Astrocyte (in vitro differentiated cells and primary cell): ENCODE data around the gene HTT-AS. TPM values are rescaled to one million over a fixed set of nuclear protein-coding genes. Genes with fewer than 3 reads are reported as not detected.

Source experiments
- DNase-seq: peaks from one replicate; pipeline ENCODE4 v3.0.0-alpha.2; 2010; ENCODE audit warnings: low read depth
- FAIRE-seq: peaks from 2 replicates; lab custom pipeline; 2011; peaks lifted over from hg19 to GRCh38; lab: Jason Lieb, UNC
- H2AFZ ChIP-seq: 2 replicates; pipeline ENCODE4 v1.6.0; 2012; ENCODE audit warnings: low read depth, low read length, inconsistent platforms
- H3K27ac ChIP-seq: 2 replicates; pipeline ENCODE4 v1.5.1; 2011; ENCODE audit warnings: low read depth, low read length, inconsistent platforms
- H3K27me3 ChIP-seq: 2 replicates; pipeline ENCODE4 v1.6.0; 2011; ENCODE audit warnings: low read length, inconsistent platforms; ENCODE audit not compliant: insufficient read depth
- H3K36me3 ChIP-seq: 2 replicates; pipeline ENCODE4 v1.5.1; 2011; ENCODE audit warnings: low read length, inconsistent platforms; ENCODE audit not compliant: insufficient read depth
- H3K4me1 ChIP-seq: 2 replicates; pipeline ENCODE4 v1.5.1; 2011; ENCODE audit warnings: low read length, inconsistent platforms; ENCODE audit not compliant: insufficient read depth
- H3K4me2 ChIP-seq: 2 replicates; pipeline ENCODE4 v1.6.0; 2012; ENCODE audit warnings: low read length, inconsistent platforms
- H3K4me3 ChIP-seq: 2 replicates; pipeline ENCODE4 v1.5.1; 2011; ENCODE audit warnings: low read depth, mild to moderate bottlenecking, low read length, inconsistent platforms; ENCODE audit not compliant: insufficient read depth
- H3K79me2 ChIP-seq: 2 replicates; pipeline ENCODE4 v1.6.0; 2012; ENCODE audit warnings: mild to moderate bottlenecking, low read length, inconsistent platforms; ENCODE audit not compliant: insufficient read depth
- H3K9ac ChIP-seq: 2 replicates; pipeline ENCODE4 v1.6.0; 2012; ENCODE audit warnings: mild to moderate bottlenecking, low read length, inconsistent platforms
- H3K9me3 ChIP-seq: 2 replicates; pipeline ENCODE4 v1.5.1; 2012; ENCODE audit warnings: low read depth, mild to moderate bottlenecking, low read length, inconsistent platforms; ENCODE audit not compliant: insufficient read depth
- H4K20me1 ChIP-seq: 2 replicates; pipeline ENCODE4 v1.6.0; 2012; ENCODE audit warnings: low read length, inconsistent platforms; ENCODE audit not compliant: insufficient read depth
- H3K27ac Mint-ChIP-seq: one replicate; pipeline ENCODE4 v1.8.0; 2021; ENCODE audit warnings: mild to moderate bottlenecking, mixed read lengths; ENCODE audit not compliant: unreplicated experiment
- H3K27me3 Mint-ChIP-seq: one replicate; pipeline ENCODE4 v1.8.0; 2021; ENCODE audit warnings: low read depth, mixed read lengths; ENCODE audit not compliant: unreplicated experiment
- H3K36me3 Mint-ChIP-seq: one replicate; pipeline ENCODE4 v1.8.0; 2021; ENCODE audit warnings: low read depth, mixed read lengths; ENCODE audit not compliant: unreplicated experiment
- H3K4me1 Mint-ChIP-seq: one replicate; pipeline ENCODE4 v1.8.0; 2021; ENCODE audit warnings: low read depth, mixed read lengths; ENCODE audit not compliant: unreplicated experiment
- H3K4me3 Mint-ChIP-seq: one replicate; pipeline ENCODE4 v1.8.0; 2021; ENCODE audit warnings: mild to moderate bottlenecking, moderate library complexity, mixed read lengths; ENCODE audit not compliant: unreplicated experiment
- H3K9me3 Mint-ChIP-seq: one replicate; pipeline ENCODE4 v1.8.0; 2021; ENCODE audit warnings: mild to moderate bottlenecking, mixed read lengths; ENCODE audit not compliant: unreplicated experiment
- EZH2 ChIP-seq: IDR thresholded peaks from 2 replicates; pipeline ENCODE4 v1.6.1; 2012; ENCODE audit warnings: mild to moderate bottlenecking, low read length, inconsistent platforms; ENCODE audit not compliant: insufficient read depth
- total RNA-seq: library from RNA; stranded (reverse); gene quantifications from 2 replicates; pipeline ENCODE4 v1.2.1, GENCODE V29; 2021
- TF ChIP-seq, protein P1 (sequence below): IDR thresholded peaks from 2 replicates; pipeline ENCODE4 v1.5.1; 2011; ENCODE audit warnings: low read depth, mild to moderate bottlenecking, inconsistent platforms, low read length, moderate library complexity; ENCODE audit not compliant: insufficient read depth

HTT-AS gene
- total RNA-seq, 1 donor from 2014 or later = not detected

DNA sequence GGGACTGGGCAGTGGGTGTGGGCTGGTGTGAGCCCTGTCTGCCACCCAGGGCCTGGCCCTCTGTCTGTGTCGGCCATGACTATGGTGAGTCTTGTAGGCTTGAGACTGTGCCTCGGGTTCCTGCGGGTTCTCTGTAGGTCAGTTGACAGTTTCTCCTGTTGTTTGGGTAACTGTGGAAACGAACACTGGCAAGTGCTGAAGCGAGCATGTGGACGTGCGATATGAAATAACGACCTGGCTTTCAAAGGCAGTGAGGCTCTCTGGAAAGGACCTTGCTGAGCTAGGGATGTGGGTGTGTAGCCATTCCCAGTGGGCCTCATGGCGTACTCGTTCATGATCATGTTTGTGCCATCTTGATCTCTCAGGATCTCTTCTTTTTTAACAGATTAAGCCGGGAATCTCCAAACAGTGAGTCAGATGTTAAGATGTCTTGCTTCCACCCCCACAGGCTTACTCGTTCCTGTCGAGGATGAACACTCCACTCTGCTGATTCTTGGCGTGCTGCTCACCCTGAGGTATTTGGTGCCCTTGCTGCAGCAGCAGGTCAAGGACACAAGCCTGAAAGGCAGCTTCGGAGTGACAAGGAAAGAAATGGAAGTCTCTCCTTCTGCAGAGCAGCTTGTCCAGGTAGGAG is 41.4 kb upstream of the HTT-AS start:
- H3K4me2 ChIP-seq = no peak overlapping the region
- Mint-ChIP-seq H3K27ac (peak overlapping the region; percentile 78), H3K36me3 (peaks cover 15% of the 10 kb centered on the region), H3K4me1 (peaks cover 30% of the 10 kb centered on the region), H3K4me3 (peak overlapping the region; percentile 11), H3K9me3 (no peaks in the 10 kb centered on the region), H3K27me3 (no peaks in the 10 kb centered on the region)
- DNase-seq (peak; percentile 39), FAIRE-seq (no peak)
- no peaks in the 10 kb centered on the region for H3K27me3 ChIP-seq
- TF ChIP-seq EZH2 = no peak
- TF ChIP-seq, protein P1, sequence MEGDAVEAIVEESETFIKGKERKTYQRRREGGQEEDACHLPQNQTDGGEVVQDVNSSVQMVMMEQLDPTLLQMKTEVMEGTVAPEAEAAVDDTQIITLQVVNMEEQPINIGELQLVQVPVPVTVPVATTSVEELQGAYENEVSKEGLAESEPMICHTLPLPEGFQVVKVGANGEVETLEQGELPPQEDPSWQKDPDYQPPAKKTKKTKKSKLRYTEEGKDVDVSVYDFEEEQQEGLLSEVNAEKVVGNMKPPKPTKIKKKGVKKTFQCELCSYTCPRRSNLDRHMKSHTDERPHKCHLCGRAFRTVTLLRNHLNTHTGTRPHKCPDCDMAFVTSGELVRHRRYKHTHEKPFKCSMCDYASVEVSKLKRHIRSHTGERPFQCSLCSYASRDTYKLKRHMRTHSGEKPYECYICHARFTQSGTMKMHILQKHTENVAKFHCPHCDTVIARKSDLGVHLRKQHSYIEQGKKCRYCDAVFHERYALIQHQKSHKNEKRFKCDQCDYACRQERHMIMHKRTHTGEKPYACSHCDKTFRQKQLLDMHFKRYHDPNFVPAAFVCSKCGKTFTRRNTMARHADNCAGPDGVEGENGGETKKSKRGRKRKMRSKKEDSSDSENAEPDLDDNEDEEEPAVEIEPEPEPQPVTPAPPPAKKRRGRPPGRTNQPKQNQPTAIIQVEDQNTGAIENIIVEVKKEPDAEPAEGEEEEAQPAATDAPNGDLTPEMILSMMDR = no peak
- H3K4me3 ChIP-seq = no peak overlapping the region
- H3K79me2 ChIP-seq = no peaks in the 10 kb centered on the region
- H2AFZ ChIP-seq = no peak overlapping the region
- no peak overlapping the region for H3K27ac ChIP-seq
- H3K9me3 ChIP-seq = no peaks in the 10 kb centered on the region
- peaks cover 30% of the 10 kb centered on the region for H3K4me1 ChIP-seq
- H3K36me3 ChIP-seq = peaks cover 29% of the 10 kb centered on the region
- H4K20me1 ChIP-seq = peaks cover 29% of the 10 kb centered on the region
- no peak overlapping the region for H3K9ac ChIP-seq

DNA sequence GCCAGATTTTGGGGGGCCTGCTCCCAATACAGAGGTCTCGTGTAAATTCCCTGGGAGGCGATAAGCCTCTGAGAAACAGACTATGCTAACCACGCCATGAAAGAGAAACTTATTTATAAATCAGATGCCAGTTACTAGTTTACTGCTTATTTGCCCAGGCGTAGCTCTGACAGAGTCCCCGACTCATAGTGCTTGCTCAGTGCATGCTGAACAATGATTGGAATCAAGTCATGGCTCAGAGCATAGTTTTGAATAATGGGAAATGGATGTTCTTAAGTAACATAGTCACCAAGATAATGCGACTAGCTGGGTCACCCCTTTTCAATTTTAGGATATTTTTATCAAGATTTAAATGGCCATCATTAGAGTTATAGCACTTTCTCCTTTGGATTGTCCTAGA is 40.0 kb upstream of the HTT-AS start:
- Histone ChIP-seq H3K27ac (no peak overlapping the region), H2AFZ (no peak overlapping the region), H3K36me3 (peaks cover 29% of the 10 kb centered on the region), H3K4me2 (no peak overlapping the region), H3K27me3 (no peaks in the 10 kb centered on the region), H3K79me2 (peaks cover 3% of the 10 kb centered on the region), H4K20me1 (peaks cover 35% of the 10 kb centered on the region), H3K9me3 (no peaks in the 10 kb centered on the region), H3K4me1 (peaks cover 30% of the 10 kb centered on the region), H3K9ac (no peak overlapping the region), H3K4me3 (no peak overlapping the region)
- H3K4me3 Mint-ChIP-seq = no peak overlapping the region
- H3K9me3 Mint-ChIP-seq = no peaks in the 10 kb centered on the region
- H3K27me3 Mint-ChIP-seq = no peaks in the 10 kb centered on the region
- H3K36me3 Mint-ChIP-seq = peaks cover 27% of the 10 kb centered on the region
- FAIRE-seq = no peak
- peaks cover 30% of the 10 kb centered on the region for H3K4me1 Mint-ChIP-seq
- TF ChIP-seq, protein P1 = no peak
- no peak for TF ChIP-seq EZH2
- no peak for DNase-seq
- no peak overlapping the region for H3K27ac Mint-ChIP-seq
